ENCODE results near the gene NKTR.

NKTR gene

GRCh38 chr3:42662037-42662812, 61.7 kb downstream of the NKTR start:
- DNase-seq (ENCODE audit: low spot score): no peak

DNA sequence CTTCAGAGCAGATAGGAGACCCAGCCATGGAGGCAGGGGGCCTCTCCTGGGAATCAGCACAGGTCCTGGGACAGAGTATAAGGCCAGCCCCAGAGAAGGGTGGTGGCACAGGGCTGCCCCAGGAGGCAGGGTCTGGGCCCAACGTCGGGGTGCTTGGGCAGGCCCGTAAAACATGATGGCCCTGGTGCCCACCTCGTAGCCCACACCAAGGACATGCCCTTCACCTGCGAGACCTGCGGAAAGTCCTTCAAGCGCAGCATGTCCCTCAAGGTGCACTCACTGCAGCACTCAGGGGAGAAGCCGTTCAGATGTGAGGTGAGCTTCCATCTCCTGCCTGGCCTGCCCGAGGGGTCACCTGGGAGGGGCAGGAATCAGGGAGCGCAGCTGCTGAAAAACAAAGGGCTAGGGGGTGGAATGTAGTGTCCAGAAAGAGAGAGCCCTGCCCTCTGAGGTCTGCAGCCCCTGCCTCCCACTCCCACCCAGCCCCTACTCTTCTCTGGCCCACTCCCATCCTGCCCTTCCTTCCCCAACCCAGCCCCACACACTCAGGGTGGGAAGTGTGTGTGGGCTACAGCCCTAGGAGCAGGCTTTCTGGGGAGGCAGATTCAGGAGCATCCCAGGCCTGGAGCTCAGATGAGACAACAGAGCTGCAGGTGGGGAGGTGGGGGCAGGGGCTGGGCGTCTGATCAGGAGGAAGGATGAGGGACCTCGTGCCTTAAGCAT, 62.5 kb downstream of the NKTR start:
- no peak for DNase-seq (ENCODE audit: low spot score)

DNA sequence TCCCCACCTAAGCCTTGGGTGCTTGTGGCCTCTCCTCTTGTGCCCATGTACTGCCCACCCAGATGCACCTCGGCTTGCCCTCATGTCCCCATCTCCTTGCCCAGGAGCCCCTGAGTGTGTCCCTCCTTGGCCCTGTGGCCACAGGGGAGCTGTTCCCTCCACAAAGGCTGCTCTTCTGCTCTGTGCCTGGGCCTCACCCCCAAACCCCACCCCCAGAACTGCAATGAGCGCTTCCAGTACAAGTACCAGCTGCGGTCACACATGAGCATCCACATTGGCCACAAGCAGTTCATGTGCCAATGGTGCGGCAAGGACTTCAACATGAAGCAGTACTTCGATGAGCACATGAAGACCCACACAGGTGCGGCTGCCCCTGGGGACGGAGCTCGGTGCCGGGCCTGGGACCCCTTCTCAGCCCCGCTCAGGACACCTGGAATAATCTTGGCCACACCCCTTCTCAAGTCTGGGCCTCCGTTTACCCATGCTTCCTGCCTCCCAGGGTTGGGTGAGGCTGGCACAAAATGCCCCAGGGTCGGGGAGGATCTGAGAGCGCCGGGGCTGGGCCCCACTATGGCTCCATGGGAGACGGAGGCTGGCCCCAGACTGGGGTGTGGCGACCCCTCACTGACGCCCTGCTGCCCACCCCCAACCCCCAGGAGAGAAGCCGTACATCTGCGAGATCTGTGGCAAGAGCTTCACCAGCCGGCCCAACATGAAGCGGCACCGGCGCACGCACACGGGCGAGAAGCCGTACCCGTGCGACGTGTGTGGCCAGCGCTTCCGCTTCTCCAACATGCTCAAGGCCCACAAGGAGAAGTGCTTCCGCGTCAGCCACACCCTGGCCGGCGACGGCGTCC, 63.3 kb downstream of the NKTR start:
- no peak for DNase-seq (ENCODE audit: low spot score)

- no peak for DNase-seq (ENCODE audit: low spot score)
These were observed 63.9 kb downstream of the NKTR start for GRCh38 chr3:42664438-42664803.

DNA sequence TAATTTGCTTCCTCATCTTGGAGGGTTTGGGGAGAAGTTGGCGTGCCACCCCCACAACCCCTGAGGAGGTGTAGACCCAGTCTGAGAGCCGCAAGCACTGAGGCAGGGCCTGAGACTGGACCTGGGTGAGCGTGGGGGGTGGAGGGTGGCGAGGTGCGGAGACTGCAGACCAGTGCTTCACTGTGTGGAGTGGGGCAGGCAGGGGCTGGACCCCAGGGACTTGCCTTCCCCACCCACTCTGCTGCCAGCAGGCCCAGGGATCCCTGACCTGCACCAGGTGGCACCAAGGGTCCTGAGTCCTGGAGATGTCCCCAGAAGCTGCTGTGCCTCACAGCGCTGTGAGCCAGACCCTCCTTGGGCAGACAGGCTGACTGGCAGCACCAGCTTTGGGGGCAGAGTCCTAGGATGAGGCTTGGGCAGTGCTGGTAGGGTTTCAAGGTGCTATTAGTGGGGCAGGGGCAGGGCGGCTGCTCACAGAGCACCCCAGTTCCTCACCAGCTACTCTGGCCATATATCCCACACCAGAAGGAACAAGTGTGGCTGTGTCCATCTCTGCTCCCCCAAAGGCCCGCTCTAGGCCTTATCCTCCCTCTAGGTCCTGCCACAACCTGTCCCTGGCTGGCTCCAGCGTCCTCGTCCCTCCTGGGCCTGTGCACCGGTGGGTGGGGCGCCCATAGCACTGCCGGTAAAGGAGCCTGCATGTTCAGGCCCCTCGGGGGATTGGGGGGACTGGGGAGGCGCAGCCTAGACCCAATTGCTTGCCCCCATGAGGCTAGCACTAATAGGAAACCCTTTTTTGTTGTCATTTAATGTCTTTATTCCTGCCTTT, 64.8 kb downstream of the NKTR start:
- no peak for DNase-seq (ENCODE audit: low spot score)

GRCh38 chr3:42666022-42666421, 65.5 kb downstream of the NKTR start:
- no peak for DNase-seq (ENCODE audit: low spot score)

GRCh38 chr3:42666577-42666998, 66.1 kb downstream of the NKTR start:
- DNase-seq (ENCODE audit: low spot score): no peak

GRCh38 chr3:42667096-42667522, 66.6 kb downstream of the NKTR start:
- no peak for DNase-seq (ENCODE audit: low spot score)

GRCh38 chr3:42667523-42668412, 67.3 kb downstream of the NKTR start:
- no peak for DNase-seq (ENCODE audit: low spot score)

- no peak for DNase-seq (ENCODE audit: low spot score)
These were observed 67.9 kb downstream of the NKTR start for GRCh38 chr3:42668413-42668760.

DNA sequence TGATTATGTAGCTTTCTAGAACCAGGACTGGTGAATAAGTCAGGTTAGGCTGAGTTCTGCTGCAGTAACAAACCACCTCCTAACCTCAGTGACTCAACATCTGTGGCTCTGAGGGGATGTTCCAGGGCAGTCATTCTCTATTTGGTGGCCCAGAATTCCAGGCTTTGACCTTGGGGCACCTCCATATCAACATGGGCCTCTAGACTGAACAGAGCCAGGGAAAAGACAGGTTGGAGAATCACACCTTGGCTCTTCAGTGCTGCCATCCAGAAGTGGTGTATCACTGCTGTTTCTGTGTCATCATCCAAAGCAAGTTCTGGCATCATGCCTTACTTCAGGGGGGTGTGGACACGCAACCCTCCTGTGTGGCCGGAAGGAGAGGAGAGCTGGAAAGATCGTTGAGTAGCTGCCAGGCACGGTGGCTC, 68.3 kb downstream of the NKTR start:
- DNase-seq (ENCODE audit: low spot score): no peak

GRCh38 chr3:42670051-42670576, 69.6 kb downstream of the NKTR start:
- no peak for DNase-seq (ENCODE audit: low spot score)

- no peak for DNase-seq (ENCODE audit: low spot score)
These were observed 70.2 kb downstream of the NKTR start for GRCh38 chr3:42670670-42671069.

GRCh38 chr3:42672515-42672914, 72.0 kb downstream of the NKTR start:
- DNase-seq (ENCODE audit: low spot score): no peak

- DNase-seq (ENCODE audit: low spot score): no peak
These were observed 72.6 kb downstream of the NKTR start for GRCh38 chr3:42673082-42673481.

DNA sequence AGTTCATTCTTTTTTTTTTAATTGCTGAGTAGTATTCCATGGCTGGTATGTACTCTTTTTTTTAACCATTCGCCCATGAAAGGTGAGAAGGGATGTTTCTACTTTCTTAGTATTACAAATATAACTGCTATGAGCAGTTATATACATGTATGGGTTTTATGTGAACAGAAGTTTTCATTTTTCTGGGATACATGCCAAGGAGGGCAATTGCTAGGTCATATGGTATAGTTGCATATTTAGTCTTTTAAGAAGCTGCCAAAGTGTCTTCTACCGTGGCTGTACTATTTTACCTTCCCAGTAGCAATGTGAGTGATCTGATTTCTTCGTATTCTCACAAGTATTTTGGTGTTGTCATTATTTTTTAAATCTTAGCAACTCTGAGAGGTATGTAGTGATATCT, 73.7 kb downstream of the NKTR start:
- no peak for DNase-seq (ENCODE audit: low spot score)

GRCh38 chr3:42675909-42676308, 75.4 kb downstream of the NKTR start:
- DNase-seq (ENCODE audit: low spot score): no peak

DNA sequence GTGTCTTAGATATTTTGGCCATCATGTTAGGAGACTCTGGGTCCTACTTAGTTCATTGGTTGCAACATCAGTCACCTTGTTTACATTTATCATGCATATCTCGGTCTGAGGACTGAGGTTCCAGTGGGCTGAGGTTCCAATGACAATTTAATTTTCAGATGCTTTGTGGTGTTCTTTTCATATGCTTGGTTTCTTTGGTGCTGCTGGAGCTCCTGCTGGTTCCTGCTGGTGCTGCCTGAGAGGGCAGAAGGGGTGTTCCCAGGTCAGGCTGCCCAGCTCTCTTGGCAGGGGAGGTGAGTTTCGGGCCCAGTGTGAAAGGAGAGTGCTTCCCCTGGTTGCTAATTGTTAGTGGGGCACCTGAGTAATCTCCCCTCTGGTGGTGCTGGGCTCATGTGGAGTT, 78.0 kb downstream of the NKTR start:
- DNase-seq (ENCODE audit: low spot score): no peak

- DNase-seq (ENCODE audit: low spot score): no peak
These were observed 79.8 kb downstream of the NKTR start for GRCh38 chr3:42680271-42680670.

DNA sequence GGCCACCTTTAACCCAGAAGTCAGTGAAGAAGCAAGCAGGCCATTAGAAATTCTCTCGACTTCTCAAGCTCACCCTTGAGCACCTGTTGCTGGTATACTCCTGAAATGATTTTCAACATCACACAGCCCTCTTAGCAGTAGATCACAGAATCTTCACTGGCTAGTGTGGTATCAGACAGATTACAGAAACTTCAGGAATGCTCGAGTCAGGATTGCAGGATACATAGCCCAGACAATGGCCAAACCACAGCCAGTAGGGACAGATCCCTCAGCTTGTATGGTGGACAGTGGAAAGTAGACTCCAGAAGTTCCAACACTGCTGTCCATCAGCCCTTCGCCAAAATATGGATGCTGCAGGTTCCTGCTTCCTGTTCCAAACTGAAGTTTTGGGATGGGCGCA, 80.3 kb downstream of the NKTR start:
- DNase-seq (ENCODE audit: low spot score): no peak

Measured in pons (tissue), 1 donor.